HCT116 (cell line): ENCODE data around the gene ADGRV1.

Experiments
- ELF1 ChIP-seq: IDR thresholded peaks from 2 replicates; pipeline ENCODE4 v1.6.1; 2012; ENCODE audit warnings: low read depth, borderline replicate concordance
- POLR2A ChIP-seq: IDR thresholded peaks from 2 replicates; pipeline ENCODE4 v1.7.0; 2011; ENCODE audit warnings: borderline replicate concordance; ENCODE audit not compliant: insufficient read depth, insufficient read length; ENCODE audit errors: extremely low read depth
- RAD21 ChIP-seq: IDR thresholded peaks from 2 replicates; pipeline ENCODE4 v1.6.1; 2012; ENCODE audit warnings: low read depth, mild to moderate bottlenecking
- SIN3A ChIP-seq: IDR thresholded peaks from 2 replicates; pipeline ENCODE4 v1.6.1; 2012; ENCODE audit warnings: low read depth
- YY1 ChIP-seq: IDR thresholded peaks from 2 replicates; pipeline ENCODE4 v1.6.1; 2011; ENCODE audit warnings: low read length, low read depth, moderate library complexity, mild to moderate bottlenecking; ENCODE audit not compliant: insufficient replicate concordance; ENCODE audit errors: extremely low read depth
- ZFX ChIP-seq: fragments of 450-650 bp; IDR thresholded peaks from 2 replicates; pipeline ENCODE4 v1.6.1; 2017
- TF ChIP-seq, protein P1 (sequence below), 3 experiments: fragments of 200-600 bp in 1 of 3; sonication (generic) in 1 of 3; IDR thresholded peaks in 2 of 3; conservative IDR thresholded peaks in 1 of 3; 2 replicates each; pipeline ENCODE4 v1.5.1; 2012 to 2017; ENCODE audit warnings: low read depth in 2 of 3, low read length in 2 of 3, antibody characterized with exemption in 1 of 3, borderline replicate concordance in 1 of 3, control low read depth in 1 of 3, mild to moderate bottlenecking in 1 of 3, mixed read lengths in 1 of 3, mixed run types in 1 of 3, moderate library complexity in 1 of 3; ENCODE audit not compliant: insufficient read depth in 1 of 3

DNA sequence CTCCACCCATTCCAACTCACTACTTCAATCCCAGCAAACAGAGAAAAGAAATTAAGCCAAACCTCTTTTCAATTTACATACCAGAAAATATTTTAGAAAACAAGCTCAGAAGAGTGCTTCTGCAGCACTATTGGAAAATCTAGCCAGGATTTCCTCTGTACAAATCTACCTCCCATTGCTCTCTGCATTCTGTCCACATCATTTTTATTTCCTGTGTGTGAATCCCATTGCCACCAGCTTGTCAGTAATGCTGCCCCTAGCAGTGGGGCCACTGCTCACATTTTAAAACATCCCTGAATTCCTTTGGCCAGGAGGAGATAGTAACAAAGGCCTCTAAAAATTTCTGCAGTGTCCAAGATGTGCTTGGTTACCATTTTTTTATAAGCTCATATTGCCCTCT is 592.0 kb downstream of the ADGRV1 start:
- no peak for TF ChIP-seq SIN3A
- TF ChIP-seq, protein P1, sequence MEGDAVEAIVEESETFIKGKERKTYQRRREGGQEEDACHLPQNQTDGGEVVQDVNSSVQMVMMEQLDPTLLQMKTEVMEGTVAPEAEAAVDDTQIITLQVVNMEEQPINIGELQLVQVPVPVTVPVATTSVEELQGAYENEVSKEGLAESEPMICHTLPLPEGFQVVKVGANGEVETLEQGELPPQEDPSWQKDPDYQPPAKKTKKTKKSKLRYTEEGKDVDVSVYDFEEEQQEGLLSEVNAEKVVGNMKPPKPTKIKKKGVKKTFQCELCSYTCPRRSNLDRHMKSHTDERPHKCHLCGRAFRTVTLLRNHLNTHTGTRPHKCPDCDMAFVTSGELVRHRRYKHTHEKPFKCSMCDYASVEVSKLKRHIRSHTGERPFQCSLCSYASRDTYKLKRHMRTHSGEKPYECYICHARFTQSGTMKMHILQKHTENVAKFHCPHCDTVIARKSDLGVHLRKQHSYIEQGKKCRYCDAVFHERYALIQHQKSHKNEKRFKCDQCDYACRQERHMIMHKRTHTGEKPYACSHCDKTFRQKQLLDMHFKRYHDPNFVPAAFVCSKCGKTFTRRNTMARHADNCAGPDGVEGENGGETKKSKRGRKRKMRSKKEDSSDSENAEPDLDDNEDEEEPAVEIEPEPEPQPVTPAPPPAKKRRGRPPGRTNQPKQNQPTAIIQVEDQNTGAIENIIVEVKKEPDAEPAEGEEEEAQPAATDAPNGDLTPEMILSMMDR (IDR thresholded peaks at IDR 0.05 in 2 of 3, conservative IDR thresholded peaks at IDR 0.05 in 1 of 3; ENCODE audit: borderline replicate concordance in 1 of 3, insufficient read depth in 1 of 3, low read depth in 2 of 3, low read length in 2 of 3): no peak
- TF ChIP-seq YY1: no peak
- no peak for TF ChIP-seq ZFX
- TF ChIP-seq POLR2A: no peak
- no peak for TF ChIP-seq RAD21
- TF ChIP-seq ELF1: no peak
